SK-N-SH treated with all-trans-retinoic acid at 6 μM for 48 hours (cell line): Measurements from ENCODE around the gene ILF3.

Source experiments
- ATAC-seq: fragments of 200-7000 bp; cut with Tn5 transposase; 3 replicates; pipeline ENCODE4 v1.9.1; 2020; ENCODE audit warnings: mild to moderate bottlenecking, moderate library complexity
- ARNTL ChIP-seq: fragments of 450-650 bp; formaldehyde crosslinking; IDR thresholded peaks from 2 replicates; pipeline ENCODE4 v1.5.0; 2020; ENCODE audit warnings: low read depth, mild to moderate bottlenecking, moderate library complexity, borderline replicate concordance
- BACH2 ChIP-seq: fragments of 250-450 bp; sonication (Bioruptor Pico); IDR thresholded peaks from 2 replicates; pipeline ENCODE4 v1.9.0; 2021; ENCODE audit warnings: mild to moderate bottlenecking, borderline replicate concordance
- CSDC2 ChIP-seq: fragments of 250-450 bp; sonication (Bioruptor Pico); IDR thresholded peaks from 2 replicates; pipeline ENCODE4 v1.5.0; 2020; ENCODE audit warnings: mild to moderate bottlenecking, moderate library complexity
- ESRRG ChIP-seq: fragments of 250-450 bp; sonication (Bioruptor Pico); IDR thresholded peaks from 2 replicates; pipeline ENCODE4 v1.6.1; 2021; ENCODE audit warnings: mild to moderate bottlenecking
- GLIS3 ChIP-seq: fragments of 250-450 bp; sonication (Bioruptor Pico); IDR thresholded peaks from 2 replicates; pipeline ENCODE4 v1.5.0; 2020; ENCODE audit warnings: mild to moderate bottlenecking, moderate library complexity
- ISL1 ChIP-seq: fragments of 250-450 bp; sonication (Bioruptor Pico); IDR thresholded peaks from 2 replicates; pipeline ENCODE4 v2.1.2; 2022; ENCODE audit warnings: mild to moderate bottlenecking, moderate library complexity
- PPARA ChIP-seq: fragments of 250-450 bp; sonication (Bioruptor Pico); IDR thresholded peaks from 2 replicates; pipeline ENCODE4 v1.5.0; 2020; ENCODE audit warnings: mild to moderate bottlenecking, borderline replicate concordance
- RARB ChIP-seq: fragments of 250-450 bp; sonication (Bioruptor Pico); IDR thresholded peaks from 2 replicates; pipeline ENCODE4 v1.8.0; 2021; ENCODE audit warnings: mild to moderate bottlenecking, moderate library complexity
- SNAI2 ChIP-seq: fragments of 250-450 bp; sonication (Bioruptor Pico); IDR thresholded peaks from 2 replicates; pipeline ENCODE4 v1.5.0; 2020; ENCODE audit warnings: mild to moderate bottlenecking, moderate library complexity
- TCF4 ChIP-seq: fragments of 250-450 bp; sonication (Bioruptor Pico); IDR thresholded peaks from 2 replicates; pipeline ENCODE4 v1.8.0; 2021; ENCODE audit warnings: mild to moderate bottlenecking, moderate library complexity, borderline replicate concordance
- TOX ChIP-seq: fragments of 250-450 bp; sonication (Bioruptor Pico); IDR thresholded peaks from 2 replicates; pipeline ENCODE4 v1.8.0; 2021; ENCODE audit warnings: mild to moderate bottlenecking, moderate library complexity, borderline replicate concordance
- ZC3H10 ChIP-seq: fragments of 250-450 bp; sonication (Bioruptor Pico); IDR thresholded peaks from 2 replicates; pipeline ENCODE4 v1.5.1; 2021; ENCODE audit warnings: mild to moderate bottlenecking, moderate library complexity
- ZFP3 ChIP-seq: fragments of 250-450 bp; sonication (Bioruptor Pico); IDR thresholded peaks from 2 replicates; pipeline ENCODE4 v1.5.0; 2020; ENCODE audit warnings: mild to moderate bottlenecking, moderate library complexity
- ZFP30 ChIP-seq: fragments of 450-650 bp; formaldehyde crosslinking; IDR thresholded peaks from 2 replicates; pipeline ENCODE4 v1.5.0; 2022; ENCODE audit warnings: mild to moderate bottlenecking, moderate library complexity
- ZNF565 ChIP-seq: fragments of 450-650 bp; formaldehyde crosslinking; conservative IDR thresholded peaks from 2 replicates; pipeline ENCODE4 v1.5.0; 2020; ENCODE audit warnings: low read depth, mild to moderate bottlenecking, moderate library complexity
- ZNF70 ChIP-seq: fragments of 450-650 bp; formaldehyde crosslinking; IDR thresholded peaks from 2 replicates; pipeline ENCODE4 v1.5.0; 2020; ENCODE audit warnings: mild to moderate bottlenecking, moderate library complexity
- ZNF8 ChIP-seq: fragments of 450-650 bp; formaldehyde crosslinking; IDR thresholded peaks from 2 replicates; pipeline ENCODE4 v1.5.0; 2020; ENCODE audit warnings: mild to moderate bottlenecking, moderate library complexity
- TF ChIP-seq, protein P1 (sequence below): fragments of 250-450 bp; sonication (Bioruptor Pico); IDR thresholded peaks from 2 replicates; pipeline ENCODE4 v1.5.0; 2020; ENCODE audit warnings: mild to moderate bottlenecking, moderate library complexity
- TF ChIP-seq, protein P2 (sequence below): fragments of 250-450 bp; sonication (Bioruptor Pico); IDR thresholded peaks from 2 replicates; pipeline ENCODE4 v1.5.1; 2020; ENCODE audit warnings: low read depth, mild to moderate bottlenecking, moderate library complexity
- TF ChIP-seq, protein P3 (sequence below): fragments of 250-450 bp; sonication (Bioruptor Pico); IDR thresholded peaks from 2 replicates; pipeline ENCODE4 v1.8.0; 2020; ENCODE audit warnings: mild to moderate bottlenecking, moderate library complexity, borderline replicate concordance
- TF ChIP-seq, protein P4 (sequence below): fragments of 250-450 bp; sonication (Bioruptor Pico); IDR thresholded peaks from 2 replicates; pipeline ENCODE4 v1.8.0; 2021; ENCODE audit warnings: low read depth, mild to moderate bottlenecking, moderate library complexity, borderline replicate concordance

Gene ILF3

DNA sequence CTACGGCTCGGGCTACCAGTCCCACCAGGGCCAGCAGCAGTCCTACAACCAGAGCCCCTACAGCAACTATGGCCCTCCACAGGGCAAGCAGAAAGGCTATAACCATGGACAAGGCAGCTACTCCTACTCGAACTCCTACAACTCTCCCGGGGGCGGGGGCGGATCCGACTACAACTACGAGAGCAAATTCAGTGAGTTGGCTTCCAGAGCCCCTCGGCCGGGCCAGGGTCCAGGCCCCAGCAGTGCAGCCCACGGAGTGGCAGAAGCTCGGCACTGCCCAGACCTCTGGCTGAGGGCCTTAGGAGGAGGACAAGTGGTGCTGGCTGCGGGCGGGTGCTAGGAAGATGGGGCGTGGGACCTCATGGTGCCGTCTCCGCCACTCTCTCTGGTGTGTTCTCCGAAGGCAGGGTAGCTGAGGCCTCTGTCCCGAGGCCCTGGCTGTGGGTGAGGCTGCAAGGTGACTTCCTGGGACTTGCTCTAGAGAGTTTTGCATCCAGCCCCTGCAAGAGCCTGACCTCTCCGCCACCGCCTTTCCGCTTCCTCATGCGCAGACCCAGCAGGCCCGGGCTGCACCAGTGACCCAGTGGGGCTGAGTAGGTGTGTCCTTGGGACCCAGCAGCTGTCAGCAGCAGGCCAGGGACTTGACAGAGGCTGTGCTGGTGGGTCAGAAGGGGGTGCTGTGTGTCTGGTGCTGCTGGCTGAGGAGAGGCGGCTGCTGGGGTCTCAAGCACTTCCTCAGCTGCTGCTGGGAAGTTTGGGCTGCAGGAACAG, 33.6 kb downstream of the ILF3 start:
- ATAC-seq = no peak
- TF ChIP-seq SNAI2 (CRISPR knock-in tag) (no peak), ZNF8 (CRISPR knock-in tag) (no peak), ZFP30 (CRISPR knock-in tag) (no peak), RARB (CRISPR knock-in tag) (no peak), ZC3H10 (CRISPR knock-in tag) (no peak), BACH2 (CRISPR knock-in tag) (no peak), ZNF565 (CRISPR knock-in tag) (no peak), GLIS3 (no peak), ARNTL (no peak), ISL1 (CRISPR knock-in tag) (no peak), TCF4 (CRISPR knock-in tag) (no peak), CSDC2 (CRISPR knock-in tag) (no peak), ZNF70 (CRISPR knock-in tag) (no peak), ZFP3 (CRISPR knock-in tag) (no peak), ESRRG (no peak), TOX (no peak), PPARA (no peak)
- TF ChIP-seq, protein P1, sequence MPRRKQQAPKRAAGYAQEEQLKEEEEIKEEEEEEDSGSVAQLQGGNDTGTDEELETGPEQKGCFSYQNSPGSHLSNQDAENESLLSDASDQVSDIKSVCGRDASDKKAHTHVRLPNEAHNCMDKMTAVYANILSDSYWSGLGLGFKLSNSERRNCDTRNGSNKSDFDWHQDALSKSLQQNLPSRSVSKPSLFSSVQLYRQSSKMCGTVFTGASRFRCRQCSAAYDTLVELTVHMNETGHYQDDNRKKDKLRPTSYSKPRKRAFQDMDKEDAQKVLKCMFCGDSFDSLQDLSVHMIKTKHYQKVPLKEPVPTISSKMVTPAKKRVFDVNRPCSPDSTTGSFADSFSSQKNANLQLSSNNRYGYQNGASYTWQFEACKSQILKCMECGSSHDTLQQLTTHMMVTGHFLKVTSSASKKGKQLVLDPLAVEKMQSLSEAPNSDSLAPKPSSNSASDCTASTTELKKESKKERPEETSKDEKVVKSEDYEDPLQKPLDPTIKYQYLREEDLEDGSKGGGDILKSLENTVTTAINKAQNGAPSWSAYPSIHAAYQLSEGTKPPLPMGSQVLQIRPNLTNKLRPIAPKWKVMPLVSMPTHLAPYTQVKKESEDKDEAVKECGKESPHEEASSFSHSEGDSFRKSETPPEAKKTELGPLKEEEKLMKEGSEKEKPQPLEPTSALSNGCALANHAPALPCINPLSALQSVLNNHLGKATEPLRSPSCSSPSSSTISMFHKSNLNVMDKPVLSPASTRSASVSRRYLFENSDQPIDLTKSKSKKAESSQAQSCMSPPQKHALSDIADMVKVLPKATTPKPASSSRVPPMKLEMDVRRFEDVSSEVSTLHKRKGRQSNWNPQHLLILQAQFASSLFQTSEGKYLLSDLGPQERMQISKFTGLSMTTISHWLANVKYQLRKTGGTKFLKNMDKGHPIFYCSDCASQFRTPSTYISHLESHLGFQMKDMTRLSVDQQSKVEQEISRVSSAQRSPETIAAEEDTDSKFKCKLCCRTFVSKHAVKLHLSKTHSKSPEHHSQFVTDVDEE (CRISPR knock-in tag) = no peak
- TF ChIP-seq, protein P2, sequence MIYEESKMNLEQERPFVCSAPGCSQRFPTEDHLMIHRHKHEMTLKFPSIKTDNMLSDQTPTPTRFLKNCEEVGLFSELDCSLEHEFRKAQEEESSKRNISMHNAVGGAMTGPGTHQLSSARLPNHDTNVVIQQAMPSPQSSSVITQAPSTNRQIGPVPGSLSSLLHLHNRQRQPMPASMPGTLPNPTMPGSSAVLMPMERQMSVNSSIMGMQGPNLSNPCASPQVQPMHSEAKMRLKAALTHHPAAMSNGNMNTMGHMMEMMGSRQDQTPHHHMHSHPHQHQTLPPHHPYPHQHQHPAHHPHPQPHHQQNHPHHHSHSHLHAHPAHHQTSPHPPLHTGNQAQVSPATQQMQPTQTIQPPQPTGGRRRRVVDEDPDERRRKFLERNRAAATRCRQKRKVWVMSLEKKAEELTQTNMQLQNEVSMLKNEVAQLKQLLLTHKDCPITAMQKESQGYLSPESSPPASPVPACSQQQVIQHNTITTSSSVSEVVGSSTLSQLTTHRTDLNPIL (CRISPR knock-in tag) = no peak
- TF ChIP-seq, protein P3, sequence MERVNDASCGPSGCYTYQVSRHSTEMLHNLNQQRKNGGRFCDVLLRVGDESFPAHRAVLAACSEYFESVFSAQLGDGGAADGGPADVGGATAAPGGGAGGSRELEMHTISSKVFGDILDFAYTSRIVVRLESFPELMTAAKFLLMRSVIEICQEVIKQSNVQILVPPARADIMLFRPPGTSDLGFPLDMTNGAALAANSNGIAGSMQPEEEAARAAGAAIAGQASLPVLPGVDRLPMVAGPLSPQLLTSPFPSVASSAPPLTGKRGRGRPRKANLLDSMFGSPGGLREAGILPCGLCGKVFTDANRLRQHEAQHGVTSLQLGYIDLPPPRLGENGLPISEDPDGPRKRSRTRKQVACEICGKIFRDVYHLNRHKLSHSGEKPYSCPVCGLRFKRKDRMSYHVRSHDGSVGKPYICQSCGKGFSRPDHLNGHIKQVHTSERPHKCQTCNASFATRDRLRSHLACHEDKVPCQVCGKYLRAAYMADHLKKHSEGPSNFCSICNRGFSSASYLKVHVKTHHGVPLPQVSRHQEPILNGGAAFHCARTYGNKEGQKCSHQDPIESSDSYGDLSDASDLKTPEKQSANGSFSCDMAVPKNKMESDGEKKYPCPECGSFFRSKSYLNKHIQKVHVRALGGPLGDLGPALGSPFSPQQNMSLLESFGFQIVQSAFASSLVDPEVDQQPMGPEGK (CRISPR knock-in tag) = no peak

DNA sequence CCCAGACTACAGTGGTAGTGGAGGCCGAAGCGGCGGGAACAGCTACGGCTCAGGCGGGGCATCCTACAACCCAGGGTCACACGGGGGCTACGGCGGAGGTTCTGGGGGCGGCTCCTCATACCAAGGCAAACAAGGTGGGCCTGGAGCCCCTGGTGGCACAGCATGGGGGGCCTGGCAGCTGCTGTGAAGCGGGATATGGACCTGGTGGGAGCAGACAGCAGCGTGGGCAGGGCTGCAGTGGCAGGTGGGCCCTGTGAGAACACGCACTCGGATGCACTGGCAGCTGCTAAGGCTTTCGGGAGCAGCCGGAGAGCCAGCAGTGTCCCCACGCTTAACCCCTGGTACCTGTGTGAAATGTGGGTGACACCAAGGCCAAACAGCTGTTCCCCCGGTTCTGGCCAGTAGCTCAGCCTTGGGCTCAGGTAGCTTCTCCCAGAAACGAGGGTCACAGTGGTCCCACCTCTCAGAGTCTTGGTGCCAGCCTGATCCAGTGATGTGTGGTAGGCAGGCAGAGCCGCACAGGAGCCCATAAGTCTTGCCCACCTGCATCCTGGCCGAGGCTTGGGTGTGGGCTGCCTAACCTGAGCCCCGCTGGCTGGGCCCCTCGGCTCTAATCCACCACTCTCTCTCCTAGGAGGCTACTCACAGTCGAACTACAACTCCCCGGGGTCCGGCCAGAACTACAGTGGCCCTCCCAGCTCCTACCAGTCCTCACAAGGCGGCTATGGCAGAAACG, 34.6 kb downstream of the ILF3 start:
- TF ChIP-seq ISL1 (CRISPR knock-in tag) = no peak
- no peak for TF ChIP-seq RARB (CRISPR knock-in tag)
- no peak for TF ChIP-seq TOX
- no peak for TF ChIP-seq ARNTL
- no peak for TF ChIP-seq BACH2 (CRISPR knock-in tag)
- no peak for TF ChIP-seq ZFP30 (CRISPR knock-in tag)
- no peak for TF ChIP-seq CSDC2 (CRISPR knock-in tag)
- TF ChIP-seq, protein P2 (CRISPR knock-in tag) = no peak
- TF ChIP-seq, protein P4, sequence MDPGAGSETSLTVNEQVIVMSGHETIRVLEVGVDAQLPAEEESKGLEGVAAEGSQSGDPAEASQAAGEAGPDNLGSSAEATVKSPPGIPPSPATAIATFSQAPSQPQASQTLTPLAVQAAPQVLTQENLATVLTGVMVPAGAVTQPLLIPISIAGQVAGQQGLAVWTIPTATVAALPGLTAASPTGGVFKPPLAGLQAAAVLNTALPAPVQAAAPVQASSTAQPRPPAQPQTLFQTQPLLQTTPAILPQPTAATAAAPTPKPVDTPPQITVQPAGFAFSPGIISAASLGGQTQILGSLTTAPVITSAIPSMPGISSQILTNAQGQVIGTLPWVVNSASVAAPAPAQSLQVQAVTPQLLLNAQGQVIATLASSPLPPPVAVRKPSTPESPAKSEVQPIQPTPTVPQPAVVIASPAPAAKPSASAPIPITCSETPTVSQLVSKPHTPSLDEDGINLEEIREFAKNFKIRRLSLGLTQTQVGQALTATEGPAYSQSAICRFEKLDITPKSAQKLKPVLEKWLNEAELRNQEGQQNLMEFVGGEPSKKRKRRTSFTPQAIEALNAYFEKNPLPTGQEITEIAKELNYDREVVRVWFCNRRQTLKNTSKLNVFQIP (CRISPR knock-in tag) = no peak
- no peak for TF ChIP-seq GLIS3
- TF ChIP-seq ZNF8 (CRISPR knock-in tag) = no peak
- TF ChIP-seq, protein P1 (CRISPR knock-in tag) = no peak
- TF ChIP-seq ESRRG = no peak
- TF ChIP-seq, all 23 proteins: peak for 0
- no peak for ATAC-seq
